NCI-H187 (cell line): ENCODE data around the gene GLIS1.

Source experiments
- DNase-seq, 2 experiments: peaks; one replicate each; lab custom pipeline; 2025; lab: John Stamatoyannopoulos, UW

GLIS1 gene

GRCh38 chr1:53717025-53717804 is 21.7 kb downstream of the GLIS1 start:
- no peak for DNase-seq

GRCh38 chr1:53716150-53716549 is 22.8 kb downstream of the GLIS1 start:
- DNase-seq, result no peak

- no peak for DNase-seq
Measured at GRCh38 chr1:53715478-53715877, 23.5 kb downstream of the GLIS1 start.

- DNase-seq, result no peak
Measured at GRCh38 chr1:53712276-53712675, 26.7 kb downstream of the GLIS1 start.

GRCh38 chr1:53710584-53710983 is 28.4 kb downstream of the GLIS1 start:
- no peak for DNase-seq

- DNase-seq, result no peak
Measured at GRCh38 chr1:53708687-53709086, 30.3 kb downstream of the GLIS1 start.

GRCh38 chr1:53706356-53706755 is 32.6 kb downstream of the GLIS1 start:
- no peak for DNase-seq

GRCh38 chr1:53705446-53706096 is 33.4 kb downstream of the GLIS1 start:
- DNase-seq, result no peak

GRCh38 chr1:53704804-53705445 is 34.0 kb downstream of the GLIS1 start:
- DNase-seq, result no peak

GRCh38 chr1:53704304-53704703 is 34.7 kb downstream of the GLIS1 start:
- DNase-seq, result no peak

- DNase-seq, result no peak
Measured at GRCh38 chr1:53703174-53703573, 35.8 kb downstream of the GLIS1 start.

- DNase-seq, result no peak
Measured at GRCh38 chr1:53702341-53702740, 36.6 kb downstream of the GLIS1 start.

- no peak for DNase-seq
Measured at GRCh38 chr1:53700776-53701175, 38.2 kb downstream of the GLIS1 start.

- DNase-seq, result no peak
Measured at GRCh38 chr1:53699981-53700380, 39.0 kb downstream of the GLIS1 start.

GRCh38 chr1:53698384-53698980 is 40.5 kb downstream of the GLIS1 start:
- DNase-seq, result no peak

GRCh38 chr1:53697721-53698383 is 41.1 kb downstream of the GLIS1 start:
- no peak for DNase-seq

GRCh38 chr1:53696990-53697389 is 42.0 kb downstream of the GLIS1 start:
- DNase-seq, result no peak

GRCh38 chr1:53696571-53696970 is 42.4 kb downstream of the GLIS1 start:
- no peak for DNase-seq

- no peak for DNase-seq
Measured at GRCh38 chr1:53696051-53696450, 42.9 kb downstream of the GLIS1 start.

GRCh38 chr1:53695116-53695515 is 43.8 kb downstream of the GLIS1 start:
- no peak for DNase-seq

GRCh38 chr1:53694718-53695091 is 44.3 kb downstream of the GLIS1 start:
- DNase-seq, result no peak
